Measurements from ENCODE around the gene CTSD. TPM values are rescaled to one million over a fixed set of nuclear protein-coding genes. Genes with fewer than 3 reads are reported as not detected.
A peak's percentile ranks its signal among the peaks of the same experiment; 100 is the strongest.

The CTSD gene
- total RNA-seq, 6 donors from 2014 or later: 993 to 3,355 (median 2,221) TPM

DNA sequence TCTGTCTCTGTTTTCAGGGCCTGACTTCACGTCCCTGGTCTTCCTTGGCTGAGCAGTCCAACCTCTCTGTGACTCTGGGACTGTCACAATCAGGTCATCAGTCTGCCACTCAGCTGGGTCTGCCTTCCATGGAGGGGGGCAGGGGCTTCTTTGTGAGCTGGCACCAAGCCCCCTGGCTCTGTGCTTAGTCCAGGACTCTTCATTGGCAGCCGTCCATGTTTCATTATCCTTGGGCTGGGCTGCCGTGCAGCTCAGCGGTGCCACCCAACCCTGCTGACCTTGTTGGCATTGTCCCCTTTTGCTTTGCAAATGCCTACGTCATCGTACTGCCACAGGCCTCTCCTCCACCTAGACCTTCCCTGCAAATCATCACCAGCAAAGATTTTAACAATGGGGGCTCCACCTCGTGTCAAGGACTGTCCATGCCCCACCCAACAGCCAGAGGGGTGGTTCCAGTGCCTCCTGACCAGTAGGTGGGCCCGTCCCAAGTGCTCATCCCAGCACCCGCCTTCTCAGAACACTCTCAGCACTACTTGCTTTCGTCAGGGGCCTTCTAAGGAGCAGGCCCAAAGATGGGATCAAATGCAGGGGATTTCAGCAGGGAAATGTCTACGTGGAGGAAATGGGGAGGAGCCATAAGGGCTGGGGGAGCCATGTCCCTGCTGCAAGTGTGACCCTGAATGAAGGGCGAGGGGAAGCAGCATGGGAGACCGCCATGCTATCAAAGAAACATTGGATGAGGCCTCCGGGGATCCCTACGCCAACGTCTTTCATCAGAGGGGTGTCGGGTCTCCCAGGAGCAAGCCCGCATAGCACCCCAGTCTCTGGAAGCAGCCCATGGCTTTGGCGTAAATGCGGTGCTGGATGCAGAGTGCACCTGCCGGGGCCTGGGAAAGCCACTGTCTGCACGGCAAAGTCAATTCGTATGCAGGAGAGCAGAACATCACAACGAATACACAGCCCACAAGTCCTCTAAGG, 48.5 kb downstream of the CTSD start:
- Histone ChIP-seq H3K4me1 (no peaks in the 10 kb centered on the region), H3K27ac (no peak overlapping the region), H3K4me3 (no peak overlapping the region), H3K27me3 (no peaks in the 10 kb centered on the region), H3K9me3 (no peaks in the 10 kb centered on the region), H3K36me3 (no peaks in the 10 kb centered on the region)
- TF ChIP-seq EP300 (IDR thresholded peaks at IDR 0.05): no peak
- TF ChIP-seq POLR2A (IDR thresholded peaks at IDR 0.05): no peak
- TF ChIP-seq POLR2AphosphoS5 (IDR thresholded peaks at IDR 0.05): no peak
- TF ChIP-seq, protein P1, sequence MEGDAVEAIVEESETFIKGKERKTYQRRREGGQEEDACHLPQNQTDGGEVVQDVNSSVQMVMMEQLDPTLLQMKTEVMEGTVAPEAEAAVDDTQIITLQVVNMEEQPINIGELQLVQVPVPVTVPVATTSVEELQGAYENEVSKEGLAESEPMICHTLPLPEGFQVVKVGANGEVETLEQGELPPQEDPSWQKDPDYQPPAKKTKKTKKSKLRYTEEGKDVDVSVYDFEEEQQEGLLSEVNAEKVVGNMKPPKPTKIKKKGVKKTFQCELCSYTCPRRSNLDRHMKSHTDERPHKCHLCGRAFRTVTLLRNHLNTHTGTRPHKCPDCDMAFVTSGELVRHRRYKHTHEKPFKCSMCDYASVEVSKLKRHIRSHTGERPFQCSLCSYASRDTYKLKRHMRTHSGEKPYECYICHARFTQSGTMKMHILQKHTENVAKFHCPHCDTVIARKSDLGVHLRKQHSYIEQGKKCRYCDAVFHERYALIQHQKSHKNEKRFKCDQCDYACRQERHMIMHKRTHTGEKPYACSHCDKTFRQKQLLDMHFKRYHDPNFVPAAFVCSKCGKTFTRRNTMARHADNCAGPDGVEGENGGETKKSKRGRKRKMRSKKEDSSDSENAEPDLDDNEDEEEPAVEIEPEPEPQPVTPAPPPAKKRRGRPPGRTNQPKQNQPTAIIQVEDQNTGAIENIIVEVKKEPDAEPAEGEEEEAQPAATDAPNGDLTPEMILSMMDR (IDR thresholded peaks at IDR 0.05): no peak
- WGBS, 2 donors: 85 to 88% methylated on average over 23 to 24 of the region's 24 CpGs
- ATAC-seq (ENCODE audit: low FRiP score in 2 of 2) (peak in 1 of 2 donors; percentile 55), DNase-seq (no peak)

DNA sequence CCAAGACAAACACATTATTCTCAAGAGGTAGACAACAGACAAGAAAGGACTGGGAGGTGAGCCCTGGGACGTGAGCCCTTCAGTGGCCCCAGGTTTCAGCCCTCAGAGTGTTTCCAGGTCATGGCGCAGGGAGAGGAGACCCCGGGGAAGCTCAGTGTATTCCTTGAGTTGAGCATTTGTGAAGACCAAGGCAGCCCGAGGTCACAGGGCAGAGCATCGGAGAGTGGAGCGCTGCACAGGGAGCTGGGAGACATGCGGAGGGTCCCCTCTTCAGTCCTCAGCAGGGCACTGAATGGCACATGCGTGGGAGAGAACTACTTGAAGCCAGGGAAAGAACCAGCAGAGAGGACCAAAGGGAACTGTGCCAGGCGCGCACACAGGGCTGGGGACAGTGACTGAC, 55.0 kb downstream of the CTSD start:
- H3K4me1 ChIP-seq: no peaks in the 10 kb centered on the region
- TF ChIP-seq, protein P1 (IDR thresholded peaks at IDR 0.05): no peak
- H3K4me3 ChIP-seq: no peak overlapping the region
- DNase-seq (no peak), ATAC-seq (ENCODE audit: low FRiP score in 2 of 2) (no peak)
- no peaks in the 10 kb centered on the region for H3K36me3 ChIP-seq
- H3K27me3 ChIP-seq: no peaks in the 10 kb centered on the region
- WGBS, 2 donors: 85 to 89% methylated on average over 10 of the region's 10 CpGs
- no peaks in the 10 kb centered on the region for H3K9me3 ChIP-seq
- no peak overlapping the region for H3K27ac ChIP-seq

DNA sequence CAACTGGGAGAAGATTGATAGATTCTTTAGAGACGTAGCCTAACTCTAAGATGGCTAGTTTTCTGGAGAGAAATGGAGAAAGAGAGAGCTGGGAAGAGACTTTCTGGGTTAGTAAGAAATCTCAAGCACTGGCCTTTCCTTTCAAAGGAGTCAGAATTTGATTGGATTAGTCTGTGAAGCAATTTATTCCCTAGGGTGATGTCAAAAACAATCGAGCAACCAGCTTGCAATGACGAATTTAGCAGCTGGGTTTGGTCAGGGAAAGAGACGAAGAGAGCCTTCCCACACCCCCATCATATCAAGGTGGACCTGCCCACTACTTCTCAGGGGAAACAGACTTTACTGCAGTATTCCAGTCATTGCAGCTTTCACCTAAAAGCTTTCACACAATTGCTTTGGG, 56.0 kb downstream of the CTSD start:
- 40 to 49% methylated on average over 4 of the region's 4 CpGs for WGBS, 2 donors
- Histone ChIP-seq H3K9me3 (no peaks in the 10 kb centered on the region), H3K4me1 (no peaks in the 10 kb centered on the region), H3K27me3 (no peaks in the 10 kb centered on the region), H3K4me3 (no peak overlapping the region), H3K27ac (no peak overlapping the region), H3K36me3 (no peaks in the 10 kb centered on the region)
- DNase-seq (no peak), ATAC-seq (ENCODE audit: low FRiP score in 2 of 2) (no peak)
- TF ChIP-seq POLR2A (IDR thresholded peaks at IDR 0.05) (no peak), POLR2AphosphoS5 (IDR thresholded peaks at IDR 0.05) (no peak), EP300 (IDR thresholded peaks at IDR 0.05) (no peak)
- TF ChIP-seq, protein P1 (IDR thresholded peaks at IDR 0.05): no peak

DNA sequence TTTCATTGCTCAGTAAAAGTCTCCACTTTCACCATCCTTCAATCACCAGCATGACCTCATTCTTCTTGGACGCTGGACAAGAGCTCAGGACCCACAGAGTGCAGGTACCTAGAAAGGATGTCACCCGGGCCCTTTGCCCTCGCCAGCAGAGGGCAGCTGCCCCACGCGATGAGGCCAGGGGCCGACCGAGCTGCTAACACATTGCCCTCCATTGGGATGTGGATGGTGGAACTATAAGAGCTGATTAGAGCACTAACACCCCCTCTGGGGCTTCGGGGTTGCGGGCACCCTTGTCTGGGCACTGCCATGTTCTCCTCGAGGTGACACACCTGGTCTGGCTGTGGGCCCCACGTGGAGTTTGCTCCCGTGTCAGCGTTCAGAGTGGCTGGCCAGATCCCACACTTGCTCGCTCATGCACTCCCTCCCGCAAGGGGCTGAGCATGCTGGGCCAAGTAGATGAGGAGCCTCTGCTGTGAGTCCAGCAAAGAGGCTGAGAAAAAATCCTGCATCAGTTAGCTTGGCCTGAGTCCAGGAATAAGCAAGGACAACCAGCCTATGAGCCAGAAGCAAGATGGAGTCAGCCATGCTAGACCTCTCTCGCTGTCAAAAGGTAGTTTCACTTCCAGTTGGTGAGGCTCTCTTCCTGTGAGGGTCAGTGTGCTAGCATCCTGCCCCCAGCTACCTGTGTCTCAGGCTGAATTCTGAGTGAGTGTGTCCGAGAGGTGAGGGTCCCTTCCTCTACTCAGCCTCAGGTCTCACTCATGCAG, 56.9 kb downstream of the CTSD start:
- no peaks in the 10 kb centered on the region for H3K36me3 ChIP-seq
- ATAC-seq (ENCODE audit: low FRiP score in 2 of 2): no peak

More for the DNA sequence above, 56.9 kb downstream of the CTSD start:
- TF ChIP-seq, protein P1 (IDR thresholded peaks at IDR 0.05): peak in 1 of 6 experiments; percentile 10
- no peak for TF ChIP-seq EP300 (IDR thresholded peaks at IDR 0.05)
- DNase-seq: peak; percentile 28 to 75
- H3K27ac ChIP-seq: no peak overlapping the region
- WGBS, 2 donors: 78 to 82% methylated on average over 9 to 17 of the region's 17 CpGs
- H3K9me3 ChIP-seq: no peaks in the 10 kb centered on the region
- H3K4me3 ChIP-seq: no peak overlapping the region
- no peaks in the 10 kb centered on the region for H3K4me1 ChIP-seq
- no peaks in the 10 kb centered on the region for H3K27me3 ChIP-seq
